Endothelial cell of umbilical vein (primary cell): Measurements from ENCODE around the gene RAC2. TPM values are rescaled to one million over a fixed set of nuclear protein-coding genes. Genes with fewer than 3 reads are reported as not detected.

ENCODE experiments used
- BruUV-seq: library from RNA; stranded (reverse); fragments of 400-500 nt; replicated peaks from 2 replicates; lab custom pipeline; 2021; lab: Mats Ljungman, UMichigan
- CTCF ChIA-PET: fragments of 300-600, 350-600 bp; sonication (Branson Sonifier 250); formaldehyde crosslinking; loops from one replicate; lab custom pipeline; 2021; ENCODE audit warnings: antibody characterized with exemption, inconsistent platforms; lab: Charles Lee
- POLR2A ChIA-PET: fragments of 300-600, 350-600 bp; sonication (Branson Sonifier 250); formaldehyde crosslinking; loops from one replicate; lab custom pipeline; 2021; ENCODE audit warnings: antibody characterized with exemption, inconsistent platforms; lab: Charles Lee
- DNase-seq: peaks from one replicate; pipeline ENCODE4 v3.0.0-alpha.2; 2011; ENCODE audit warnings: low read depth, low spot score
- FAIRE-seq: peaks from 2 replicates; lab custom pipeline; 2011; peaks lifted over from hg19 to GRCh38; lab: Jason Lieb, UNC
- H2AFZ ChIP-seq: 2 replicates; pipeline ENCODE4 v1.6.0; 2012; ENCODE audit warnings: low read depth, low read length, control low read depth, inconsistent platforms
- H3K27ac ChIP-seq: 2 replicates; pipeline ENCODE4 v1.5.1; 2011; ENCODE audit warnings: low read depth, mild to moderate bottlenecking, control low read depth, low read length, moderate library complexity; ENCODE audit not compliant: insufficient read depth
- H3K27me3 ChIP-seq, 2 experiments: 2 replicates each; pipeline versions ENCODE4 v1.6.0 to v1.6.1; 2011; ENCODE audit warnings: low read length in 2 of 2, mixed read lengths in 1 of 2; ENCODE audit not compliant: control insufficient read depth in 2 of 2, insufficient read depth in 2 of 2
- H3K36me3 ChIP-seq, 2 experiments: 2 replicates in 1 of 2; 3 replicates in 1 of 2; pipeline ENCODE4 v1.5.1; 2011; ENCODE audit warnings: low read length in 2 of 2, mild to moderate bottlenecking in 1 of 2, moderate library complexity in 1 of 2; ENCODE audit not compliant: control insufficient read depth in 2 of 2, insufficient read depth in 2 of 2; ENCODE audit errors: extremely low read depth in 1 of 2
- H3K4me1 ChIP-seq: 3 replicates; pipeline ENCODE4 v1.5.1; 2011; ENCODE audit warnings: mild to moderate bottlenecking, low read length; ENCODE audit not compliant: control insufficient read depth, insufficient read depth; ENCODE audit errors: extremely low read depth
- H3K4me2 ChIP-seq: 2 replicates; pipeline ENCODE4 v1.6.1; 2011; ENCODE audit warnings: low read length, control low read depth, mixed read lengths; ENCODE audit not compliant: insufficient read depth
- H3K4me3 ChIP-seq, 3 experiments: fragments of 200-600 bp in 1 of 3; sonication (generic), shearing (Covaris generic) in 1 of 3; replicated peaks in 1 of 3; 2 replicates each; pipeline ENCODE4 v1.5.1; 2011 to 2016; ENCODE audit warnings: control low read depth in 3 of 3, low read length in 3 of 3, mild to moderate bottlenecking in 2 of 3, inconsistent platforms in 1 of 3, low read depth in 1 of 3, moderate library complexity in 1 of 3; ENCODE audit not compliant: insufficient read depth in 1 of 3
- H3K79me2 ChIP-seq: 2 replicates; pipeline ENCODE4 v1.6.0; 2012; ENCODE audit warnings: low read length, inconsistent platforms; ENCODE audit not compliant: control insufficient read depth, insufficient read depth
- H3K9ac ChIP-seq: replicated peaks from 2 replicates; pipeline ENCODE3; 2011; ENCODE audit warnings: low read length, control low read depth; ENCODE audit not compliant: insufficient read depth; ENCODE audit errors: extremely low read depth
- H3K9me1 ChIP-seq: replicated peaks from 3 replicates; pipeline ENCODE4 v1.6.0; 2011; ENCODE audit warnings: mild to moderate bottlenecking, low read length; ENCODE audit not compliant: control insufficient read depth, insufficient read depth; ENCODE audit errors: extremely low read depth
- H3K9me3 ChIP-seq: replicated peaks from 2 replicates; pipeline ENCODE4 v1.5.1; 2012; ENCODE audit warnings: low read length, inconsistent platforms; ENCODE audit not compliant: control insufficient read depth, insufficient read depth
- H4K20me1 ChIP-seq: replicated peaks from 2 replicates; pipeline ENCODE3; 2011; ENCODE audit warnings: mild to moderate bottlenecking, low read length; ENCODE audit not compliant: control insufficient read depth, insufficient read depth; ENCODE audit errors: extremely low read depth
- CTCF ChIP-seq, 2 donors: IDR thresholded peaks; 1 replicate in 1 of 2; 2 replicates in 1 of 2; pipeline ENCODE4 v1.5.1; 2011; ENCODE audit warnings: low read length in 2 of 2, mild to moderate bottlenecking in 2 of 2, moderate library complexity in 2 of 2, control low read depth in 1 of 2, inconsistent platforms in 1 of 2, low read depth in 1 of 2; ENCODE audit not compliant: insufficient read depth in 1 of 2; ENCODE audit errors: extremely low read depth in 1 of 2
- FOS ChIP-seq: IDR thresholded peaks from 2 replicates; pipeline ENCODE4 v1.6.1; 2011; ENCODE audit warnings: mild to moderate bottlenecking, low read length, moderate library complexity, borderline replicate concordance; ENCODE audit not compliant: insufficient read depth
- GATA2 ChIP-seq: IDR thresholded peaks from 2 replicates; pipeline ENCODE4 v1.7.0; 2011; ENCODE audit warnings: low read depth, mild to moderate bottlenecking, moderate library complexity, mixed read lengths, low read length; ENCODE audit not compliant: insufficient read length, insufficient read depth
- JUN ChIP-seq: IDR thresholded peaks from 2 replicates; pipeline ENCODE4 v1.6.1; 2011; ENCODE audit warnings: borderline replicate concordance, low read depth; ENCODE audit not compliant: insufficient read length, insufficient read depth
- MYC ChIP-seq: IDR thresholded peaks from one replicate; pipeline ENCODE4 v1.6.1; 2011; ENCODE audit warnings: mild to moderate bottlenecking, low read depth, low read length
- POLR2AphosphoS5 ChIP-seq: IDR thresholded peaks from 2 replicates; pipeline ENCODE4 v1.6.1; 2012; ENCODE audit warnings: low read depth, mild to moderate bottlenecking, control low read depth, low read length, moderate library complexity; ENCODE audit not compliant: insufficient read depth
- dilution Hi-C: fragments of 300-500 bp; cut with MboI; formaldehyde crosslinking; loops from one replicate; pipeline ENCODE4 v1.15.0; 2019; ENCODE audit warnings: low sequenced_read_pairs; ENCODE audit not compliant: extremely low pct_ligation_motif_present
- intact Hi-C: fragments of 100-400 bp; cut with micrococcal nuclease; formaldehyde crosslinking; loops from one replicate; pipeline ENCODE4 v1.10.0; 2022
- polyA plus RNA-seq, 4 experiments: library from polyadenylated mRNA; depleted of rRNA in 3 of 4; stranded (reverse) in 3 of 4; unstranded in 1 of 4; fragments of >200 nt; gene quantifications; 2 replicates each; pipeline versions ENCODE4 v1.2.1 to v1.2.3, GENCODE V29; 2011 to 2012; ENCODE audit warnings: missing spikeins in 1 of 4
- total RNA-seq: library from RNA; stranded (reverse); gene quantifications from 2 replicates; pipeline ENCODE4 v1.2.3, GENCODE V29; 2021

The RAC2 gene
- total and polyA plus RNA-seq, 2 donors (not counting 3 experiments of a cell fraction or from before 2014, with no cell fraction given) = 122 to 181 TPM

- DNase-seq (no peak), FAIRE-seq (no peak)
- H3K4me3 ChIP-seq = no peak overlapping the region
- H3K4me2 ChIP-seq = no peak overlapping the region
- TF ChIP-seq JUN (no peak), CTCF (IDR thresholded peaks at IDR 0.05; ENCODE audit: extremely low read depth in 1 of 2, insufficient read depth in 1 of 2, low read depth in 1 of 2, low read length in 2 of 2) (no peak), MYC (no peak), GATA2 (no peak), POLR2AphosphoS5 (no peak), FOS (no peak)
- no peaks in the 10 kb centered on the region for H4K20me1 ChIP-seq
- no peak overlapping the region for H2AFZ ChIP-seq
- H3K4me1 ChIP-seq = peaks cover 29% of the 10 kb centered on the region
- H3K9me1 ChIP-seq = no peaks in the 10 kb centered on the region
- intact Hi-C loops (no loop called here), dilution Hi-C loops (no loop called here)
- BruUV-seq = no TSS peak
- no peaks in the 10 kb centered on the region for H3K9me3 ChIP-seq
- H3K9ac ChIP-seq = no peak overlapping the region
- no peaks in the 10 kb centered on the region for H3K36me3 ChIP-seq
- ChIA-PET CTCF (interaction anchor here (4.7 kb wide), 1 partner anchor 28 kb away, joined by 45 read pairs; no protein-coding TSS in a partner anchor), POLR2A (no interaction called here)
- H3K27me3 ChIP-seq = no peaks in the 10 kb centered on the region
- H3K27ac ChIP-seq = no peak overlapping the region
- H3K79me2 ChIP-seq = peaks cover 4% of the 10 kb centered on the region
Measured at GRCh38 chr22:37232140-37232998, 11.7 kb downstream of the RAC2 start.
